Activated CD4-positive, alpha-beta memory T cell treated with anti-CD3 and anti-CD28 coated beads for 36 hours (primary cell): Measurements from ENCODE around the gene SHC3. TPM values are rescaled to one million over a fixed set of nuclear protein-coding genes. Genes with fewer than 3 reads are reported as not detected.

ENCODE experiments used
- CTCF ChIA-PET: fragments of 350-600 bp; sonication (Branson Sonifier 250); formaldehyde crosslinking; loops from one replicate; lab custom pipeline; 2021; ENCODE audit warnings: antibody characterized with exemption, inconsistent platforms; lab: Charles Lee
- POLR2A ChIA-PET: fragments of 350-600 bp; sonication (Branson Sonifier 250); formaldehyde crosslinking; loops from one replicate; lab custom pipeline; 2021; ENCODE audit warnings: antibody characterized with exemption; lab: Charles Lee
- DNase-seq: peaks from one replicate; pipeline ENCODE4 v3.0.0-alpha.2; 2020
- H3K27ac Mint-ChIP-seq: one replicate; pipeline ENCODE4 v1.8.0; 2021; ENCODE audit warnings: mixed read lengths
- H3K27me3 Mint-ChIP-seq: one replicate; pipeline ENCODE4 v1.8.0; 2021; ENCODE audit warnings: mixed read lengths
- H3K36me3 Mint-ChIP-seq: one replicate; pipeline ENCODE4 v1.8.0; 2021; ENCODE audit warnings: mixed read lengths
- H3K4me1 Mint-ChIP-seq: one replicate; pipeline ENCODE4 v1.8.0; 2021; ENCODE audit warnings: low read depth, mixed read lengths
- H3K4me3 Mint-ChIP-seq: one replicate; pipeline ENCODE4 v1.8.0; 2021; ENCODE audit warnings: mild to moderate bottlenecking, mixed read lengths
- H3K9me3 Mint-ChIP-seq: one replicate; pipeline ENCODE4 v1.8.0; 2021; ENCODE audit warnings: mixed read lengths
- intact Hi-C: fragments of 100-400 bp; cut with micrococcal nuclease; formaldehyde crosslinking; loops from one replicate; pipeline ENCODE4 v1.15.1; 2023
- total RNA-seq, 2 experiments: library from RNA; stranded (reverse); gene quantifications; one replicate each; pipeline ENCODE4 v1.2.3, GENCODE V29; 2021

The SHC3 gene
- total RNA-seq, 2 experiments from 2014 or later = not detected

DNA sequence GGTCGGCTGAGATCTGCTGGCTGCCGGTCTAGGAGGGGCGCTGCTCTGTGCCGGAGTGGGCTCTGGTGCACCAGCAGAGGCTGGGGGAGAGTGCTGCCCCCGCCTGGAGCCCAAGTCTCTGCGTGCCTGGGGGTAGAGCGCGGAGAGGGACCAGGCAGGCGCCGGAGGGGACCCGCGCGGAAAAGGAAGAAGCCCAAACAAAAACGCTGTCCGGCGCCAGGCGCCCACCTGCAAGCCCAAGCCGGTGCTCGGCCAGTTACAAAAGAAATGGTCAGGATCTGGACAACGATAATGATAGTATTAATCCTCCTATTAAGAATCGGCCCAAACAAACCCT, 187.9 kb downstream of the SHC3 start:
- intact Hi-C loops = no loop called here
- H3K9me3 Mint-ChIP-seq = no peaks in the 10 kb centered on the region
- no peak overlapping the region for H3K27ac Mint-ChIP-seq
- DNase-seq = no peak
- H3K4me3 Mint-ChIP-seq = peak overlapping the region; percentile 16
- no peaks in the 10 kb centered on the region for H3K36me3 Mint-ChIP-seq
- POLR2A ChIA-PET = no interaction called here
- CTCF ChIA-PET = no interaction called here
- H3K4me1 Mint-ChIP-seq = peaks cover 35% of the 10 kb centered on the region
- H3K27me3 Mint-ChIP-seq = peaks cover 50% of the 10 kb centered on the region

DNA sequence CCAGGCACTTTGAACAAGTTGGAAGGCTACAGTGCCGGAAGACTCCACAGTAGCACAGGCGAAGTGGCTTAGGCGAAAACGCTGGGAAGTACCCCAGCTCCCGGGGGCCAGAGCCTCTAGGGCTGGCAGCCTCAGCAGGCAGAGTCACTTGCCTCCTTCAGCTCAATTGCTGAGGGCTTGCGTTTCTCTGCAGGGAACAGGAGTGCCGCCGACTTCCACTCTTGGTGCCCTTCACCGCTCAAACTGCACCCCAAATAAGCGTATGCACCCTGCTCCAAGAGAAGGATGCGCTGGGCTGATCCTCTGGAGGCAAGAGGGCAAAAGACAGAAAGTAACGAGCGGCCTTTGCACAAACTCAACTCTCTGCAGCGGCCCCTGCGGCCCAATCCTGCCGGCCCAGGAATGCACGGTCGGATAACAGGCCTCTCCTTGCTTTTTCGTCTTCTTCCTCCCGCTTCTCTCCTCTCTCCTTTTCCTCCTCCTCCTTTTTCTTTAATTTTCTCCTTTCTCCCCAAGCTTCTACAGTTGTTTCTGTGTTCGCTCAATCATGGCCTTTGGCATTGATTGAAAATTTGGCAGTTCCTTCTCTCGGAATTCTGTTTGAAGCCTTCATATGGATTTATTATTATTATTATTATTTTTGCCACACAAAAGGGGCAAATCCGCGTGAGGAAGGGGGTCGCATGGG, 188.4 kb downstream of the SHC3 start:
- CTCF ChIA-PET = no interaction called here
- Mint-ChIP-seq H3K4me3 (no peak overlapping the region), H3K27me3 (peaks cover 50% of the 10 kb centered on the region), H3K36me3 (no peaks in the 10 kb centered on the region), H3K4me1 (peaks cover 40% of the 10 kb centered on the region), H3K27ac (no peak overlapping the region), H3K9me3 (no peaks in the 10 kb centered on the region)
- POLR2A ChIA-PET = no interaction called here
- intact Hi-C loops = no loop called here
- peak; percentile 9 for DNase-seq

DNA sequence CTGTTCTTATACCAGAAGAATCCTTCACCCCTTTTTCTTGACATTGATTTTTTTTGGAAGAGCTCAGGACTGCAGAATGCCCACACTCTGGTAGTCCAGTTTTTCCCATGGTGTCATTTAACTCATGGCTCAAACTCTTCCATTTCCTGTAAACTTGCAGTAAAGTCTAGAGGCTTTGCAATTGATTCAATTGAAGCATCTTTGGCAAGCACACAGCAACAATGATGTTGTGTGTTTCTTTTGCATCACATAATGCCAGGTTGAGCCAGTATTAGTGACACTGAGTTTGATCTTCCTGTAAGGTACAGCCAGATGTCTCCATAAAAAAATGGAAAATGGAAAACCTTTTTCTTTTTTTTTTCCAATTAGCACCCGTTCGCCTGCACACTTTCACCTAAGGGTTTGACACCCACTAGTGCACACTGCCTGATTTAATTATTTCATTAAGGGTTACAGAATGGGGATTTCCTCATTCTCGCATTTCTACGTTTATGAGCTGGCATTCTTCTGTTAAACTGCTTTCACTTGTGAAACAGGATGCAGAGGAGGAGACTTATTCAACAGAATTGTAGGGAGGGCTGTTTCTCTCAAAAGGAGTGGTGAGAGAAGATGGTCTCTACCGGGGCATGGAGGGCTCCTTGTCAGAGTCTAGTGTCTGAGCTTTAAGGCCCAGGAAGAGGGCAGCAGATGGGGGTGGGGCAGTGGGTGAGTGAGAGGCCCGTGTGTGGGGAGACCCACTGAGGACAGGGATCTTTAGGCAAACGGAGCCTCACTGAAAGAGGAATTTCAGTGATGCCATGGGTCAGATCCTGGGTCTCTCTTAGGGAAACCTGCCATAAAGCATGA, 189.6 kb downstream of the SHC3 start:
- intact Hi-C loops = loop anchor here (1.0 to 2.0 kb wide), 4 partner anchors 13 to 685 kb away; no protein-coding TSS in a partner anchor
- ChIA-PET POLR2A (no interaction called here), CTCF (no interaction called here)
- H3K4me1 Mint-ChIP-seq = peaks cover 41% of the 10 kb centered on the region
- peak; percentile 22 for DNase-seq
- H3K27me3 Mint-ChIP-seq = peaks cover 48% of the 10 kb centered on the region
- no peaks in the 10 kb centered on the region for H3K9me3 Mint-ChIP-seq
- H3K4me3 Mint-ChIP-seq = peak overlapping the region; percentile 37
- H3K36me3 Mint-ChIP-seq = no peaks in the 10 kb centered on the region
- peak overlapping the region; percentile 80 for H3K27ac Mint-ChIP-seq

DNA sequence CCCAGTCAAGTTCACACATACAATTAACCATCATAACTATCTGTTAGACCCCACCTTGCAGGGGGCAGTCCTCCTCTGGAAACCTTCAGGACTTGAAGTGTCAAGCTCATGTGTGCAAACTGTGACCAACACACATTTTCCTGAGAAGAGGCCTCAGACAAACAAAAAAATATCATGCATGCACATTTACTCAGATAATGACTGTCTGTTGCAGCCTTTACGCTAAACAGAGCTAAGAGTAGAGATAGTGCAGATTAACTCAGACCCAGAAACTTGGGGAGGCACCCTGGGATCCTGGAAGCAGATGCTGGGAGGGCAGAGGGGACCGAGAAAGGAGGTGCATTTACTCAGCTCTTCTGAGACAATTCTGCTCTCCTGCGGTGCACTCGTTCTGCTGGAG, 191.0 kb downstream of the SHC3 start:
- Mint-ChIP-seq H3K4me3 (no peak overlapping the region), H3K9me3 (no peaks in the 10 kb centered on the region), H3K27ac (no peak overlapping the region), H3K4me1 (peaks cover 41% of the 10 kb centered on the region), H3K36me3 (no peaks in the 10 kb centered on the region), H3K27me3 (peaks cover 39% of the 10 kb centered on the region)
- ChIA-PET POLR2A (no interaction called here), CTCF (no interaction called here)
- DNase-seq = no peak
- intact Hi-C loops = loop anchor here (2.0 kb wide), 1 partner anchor 159 kb away; no protein-coding TSS in a partner anchor

DNA sequence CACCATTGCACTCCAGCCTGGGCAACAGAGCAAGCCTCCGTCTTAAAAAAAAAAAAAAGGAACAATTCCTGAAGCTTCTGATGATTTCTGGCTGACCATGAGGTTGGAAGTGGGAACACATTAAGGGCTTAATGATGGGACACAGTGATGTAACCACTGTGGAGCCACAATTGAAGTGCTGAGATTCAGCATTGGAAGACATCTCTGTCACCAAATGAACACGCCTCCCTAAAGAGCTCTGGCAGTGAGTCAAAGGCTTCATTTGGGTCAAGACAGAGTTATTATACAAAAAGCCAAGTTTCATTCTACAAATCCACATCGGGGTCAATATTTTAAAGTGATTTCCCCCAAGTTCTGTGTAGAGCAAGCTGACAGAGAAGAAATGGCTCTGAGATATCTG, 191.8 kb downstream of the SHC3 start:
- Mint-ChIP-seq H3K4me1 (peaks cover 39% of the 10 kb centered on the region), H3K27me3 (peaks cover 34% of the 10 kb centered on the region), H3K36me3 (no peaks in the 10 kb centered on the region), H3K4me3 (no peak overlapping the region), H3K9me3 (no peaks in the 10 kb centered on the region), H3K27ac (no peak overlapping the region)
- no peak for DNase-seq
- intact Hi-C loops = no loop called here
- POLR2A ChIA-PET = no interaction called here
- CTCF ChIA-PET = no interaction called here

DNA sequence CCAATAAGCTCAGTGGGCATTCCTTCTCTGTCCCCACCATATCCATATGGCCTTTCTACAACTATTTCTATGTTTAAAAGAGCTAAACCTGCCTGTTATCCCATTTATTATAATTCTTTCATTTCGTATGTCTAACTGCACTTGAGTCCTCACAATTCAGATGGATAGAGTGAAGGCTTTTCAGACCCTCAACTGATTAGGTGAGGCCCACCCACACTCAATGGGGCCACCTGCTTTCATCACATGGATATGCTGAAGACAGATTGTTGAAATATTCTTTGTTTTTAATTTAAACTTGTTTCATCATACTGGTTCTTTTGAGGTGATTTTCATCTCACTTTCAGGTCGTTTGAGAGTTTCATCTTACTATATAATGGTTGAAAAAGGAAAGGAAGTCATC, 193.0 kb downstream of the SHC3 start:
- no peaks in the 10 kb centered on the region for H3K36me3 Mint-ChIP-seq
- POLR2A ChIA-PET = no interaction called here
- CTCF ChIA-PET = no interaction called here
- no peaks in the 10 kb centered on the region for H3K9me3 Mint-ChIP-seq
- H3K27ac Mint-ChIP-seq = no peak overlapping the region
- no peak overlapping the region for H3K4me3 Mint-ChIP-seq
- no peak for DNase-seq
- intact Hi-C loops = no loop called here
- H3K27me3 Mint-ChIP-seq = peaks cover 31% of the 10 kb centered on the region
- H3K4me1 Mint-ChIP-seq = peaks cover 36% of the 10 kb centered on the region

DNA sequence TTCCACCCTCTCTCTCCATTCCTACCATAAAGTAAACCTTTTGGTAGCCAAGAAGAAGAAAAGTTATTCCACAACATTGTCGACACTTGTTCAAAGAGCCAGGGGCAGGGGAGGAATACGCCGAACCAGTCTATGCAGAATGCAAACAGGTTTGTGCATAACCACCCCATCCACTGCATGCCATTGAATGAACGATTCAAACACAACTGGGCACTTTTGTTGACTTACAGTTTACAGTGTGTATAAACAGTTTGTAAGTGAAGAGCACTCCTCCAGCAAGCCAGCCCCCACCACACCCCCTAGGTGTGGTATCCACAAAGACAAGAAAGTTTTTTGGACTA, 194.1 kb downstream of the SHC3 start:
- DNase-seq = no peak
- Mint-ChIP-seq H3K36me3 (no peaks in the 10 kb centered on the region), H3K9me3 (no peaks in the 10 kb centered on the region), H3K4me1 (peaks cover 30% of the 10 kb centered on the region), H3K27ac (no peak overlapping the region), H3K4me3 (no peak overlapping the region), H3K27me3 (peaks cover 26% of the 10 kb centered on the region)
- intact Hi-C loops = no loop called here
- ChIA-PET POLR2A (no interaction called here), CTCF (no interaction called here)

DNA sequence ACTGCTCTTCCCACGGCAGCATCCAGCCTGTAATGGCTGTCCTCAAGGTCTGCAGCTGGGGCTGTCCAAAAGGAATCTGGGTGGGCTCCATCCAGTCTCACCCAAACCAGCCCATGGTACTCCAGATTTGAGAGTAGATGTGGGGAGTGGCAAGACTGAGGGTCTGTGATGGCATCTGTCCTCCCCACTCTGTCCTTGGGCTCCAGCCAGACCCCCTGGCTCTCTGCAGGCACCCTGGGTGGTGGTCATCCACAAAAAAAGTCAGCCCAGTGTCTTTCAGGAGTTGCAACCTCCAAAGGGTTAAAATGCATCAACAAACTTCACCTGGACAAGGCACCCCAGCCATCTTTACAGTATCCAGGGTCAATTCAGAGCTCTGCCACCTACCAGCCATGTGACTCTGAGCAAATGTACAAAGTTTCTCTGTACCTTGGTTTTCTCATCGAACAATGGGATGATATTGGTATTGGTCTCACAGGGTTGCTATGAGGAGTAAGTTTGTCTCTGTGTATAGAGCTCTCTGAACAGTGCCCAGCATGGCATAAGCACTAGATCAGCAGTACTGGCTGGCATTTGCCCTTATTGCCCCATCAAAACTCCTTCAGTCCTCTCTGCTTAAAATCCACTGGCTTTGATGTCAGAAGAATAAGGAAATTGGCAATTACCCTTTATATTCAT, 194.6 kb downstream of the SHC3 start:
- intact Hi-C loops = no loop called here
- H3K9me3 Mint-ChIP-seq = no peaks in the 10 kb centered on the region
- no peak overlapping the region for H3K27ac Mint-ChIP-seq
- ChIA-PET CTCF (interaction anchor here (0.6 kb wide), 1 partner anchor 324 kb away, joined by 3 read pairs; no protein-coding TSS in a partner anchor), POLR2A (no interaction called here)
- no peak overlapping the region for H3K4me3 Mint-ChIP-seq
- peaks cover 25% of the 10 kb centered on the region for H3K4me1 Mint-ChIP-seq
- no peaks in the 10 kb centered on the region for H3K36me3 Mint-ChIP-seq
- no peak for DNase-seq
- peaks cover 23% of the 10 kb centered on the region for H3K27me3 Mint-ChIP-seq

DNA sequence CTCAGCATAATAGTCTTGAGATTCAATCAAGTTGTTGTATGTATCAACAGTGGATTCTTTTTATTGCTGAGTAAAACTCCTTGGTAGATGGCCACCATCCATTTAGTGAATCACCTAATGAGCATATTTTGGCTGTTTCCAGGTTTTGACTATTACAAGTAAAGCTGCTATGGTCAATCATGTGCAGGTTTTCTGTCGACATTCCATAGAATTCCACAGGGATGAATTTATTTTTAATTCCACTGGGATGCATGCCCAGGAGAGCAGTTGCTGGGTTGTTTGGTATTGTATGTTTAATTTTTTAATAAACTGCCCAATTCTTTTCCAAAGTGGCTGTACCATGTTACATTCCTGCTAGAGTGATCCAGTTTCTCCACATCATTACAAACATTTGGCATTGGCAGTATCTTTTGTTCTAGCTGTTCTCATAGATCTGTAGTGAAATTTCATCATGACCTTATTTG, 197.8 kb downstream of the SHC3 start:
- ChIA-PET CTCF (no interaction called here), POLR2A (no interaction called here)
- H3K27ac Mint-ChIP-seq = no peak overlapping the region
- DNase-seq = no peak
- H3K27me3 Mint-ChIP-seq = peaks cover 19% of the 10 kb centered on the region
- no peak overlapping the region for H3K4me3 Mint-ChIP-seq
- peaks cover 22% of the 10 kb centered on the region for H3K4me1 Mint-ChIP-seq
- no peaks in the 10 kb centered on the region for H3K9me3 Mint-ChIP-seq
- intact Hi-C loops = no loop called here
- H3K36me3 Mint-ChIP-seq = no peaks in the 10 kb centered on the region

DNA sequence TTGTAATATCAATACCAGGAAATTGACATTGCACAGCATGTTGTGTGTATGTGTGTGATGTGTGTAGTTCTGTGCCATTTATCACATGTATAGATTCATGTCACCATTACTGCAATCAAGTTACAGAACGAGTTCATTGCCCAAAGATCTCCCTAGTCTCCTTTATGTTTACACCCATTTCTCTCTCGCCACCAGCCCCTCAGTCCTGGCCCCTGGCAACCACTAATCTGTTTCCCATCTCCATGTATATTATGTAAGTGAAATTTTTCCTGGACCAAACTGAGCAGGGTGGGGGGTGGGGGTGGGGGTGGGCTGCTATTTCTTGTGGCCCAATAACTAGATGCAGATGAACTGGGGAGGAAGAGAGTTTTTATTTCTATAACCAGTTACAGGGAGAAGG, 198.8 kb downstream of the SHC3 start:
- Mint-ChIP-seq H3K27me3 (peaks cover 16% of the 10 kb centered on the region), H3K4me1 (peaks cover 15% of the 10 kb centered on the region), H3K27ac (no peak overlapping the region), H3K36me3 (no peaks in the 10 kb centered on the region), H3K4me3 (no peak overlapping the region), H3K9me3 (no peaks in the 10 kb centered on the region)
- CTCF ChIA-PET = no interaction called here
- no peak for DNase-seq
- POLR2A ChIA-PET = no interaction called here
- intact Hi-C loops = no loop called here

DNA sequence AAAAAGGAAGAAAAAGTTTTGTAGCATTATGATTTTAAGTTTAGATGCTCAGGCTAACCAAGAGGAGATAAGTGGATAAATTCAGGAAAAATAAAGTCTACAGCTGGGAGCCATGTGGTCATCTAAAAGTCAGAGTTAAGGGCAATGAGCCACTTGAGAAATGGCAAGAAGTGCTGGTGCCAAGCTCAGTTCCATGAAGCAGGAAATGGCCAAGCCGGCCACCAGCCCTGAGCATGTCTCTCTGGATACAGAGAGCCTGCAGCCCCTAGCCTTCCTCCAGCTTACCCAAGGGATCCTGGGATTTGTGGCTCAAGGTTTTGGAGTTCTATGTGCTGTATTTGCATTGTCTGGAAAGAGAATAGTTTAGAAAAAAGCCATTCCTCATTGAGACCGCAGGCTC, 199.6 kb downstream of the SHC3 start:
- Mint-ChIP-seq H3K27me3 (peaks cover 14% of the 10 kb centered on the region), H3K27ac (no peak overlapping the region), H3K36me3 (no peaks in the 10 kb centered on the region), H3K4me1 (peaks cover 15% of the 10 kb centered on the region), H3K9me3 (no peaks in the 10 kb centered on the region), H3K4me3 (no peak overlapping the region)
- CTCF ChIA-PET = no interaction called here
- POLR2A ChIA-PET = no interaction called here
- intact Hi-C loops = no loop called here
- no peak for DNase-seq

DNA sequence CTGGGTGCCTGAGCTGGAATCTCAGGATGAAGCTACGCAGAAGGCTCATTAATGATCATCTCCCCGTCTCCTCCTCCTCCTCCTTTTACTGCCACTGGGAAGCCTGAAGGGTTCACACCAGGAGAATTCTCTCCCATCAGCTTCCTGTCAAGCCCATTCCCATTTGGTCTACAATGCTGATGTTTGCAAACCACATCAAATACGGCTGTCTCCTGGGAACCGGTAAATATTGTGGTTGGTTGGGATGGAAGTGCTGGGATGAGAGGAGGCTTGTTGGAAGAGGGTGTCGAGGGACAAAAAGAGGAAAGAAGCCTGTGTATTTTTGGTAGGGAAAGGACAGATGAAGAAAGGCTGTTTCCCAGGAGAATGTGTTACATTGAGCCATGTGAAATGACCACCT, 200.6 kb downstream of the SHC3 start:
- H3K27me3 Mint-ChIP-seq = peaks cover 14% of the 10 kb centered on the region
- no peak overlapping the region for H3K27ac Mint-ChIP-seq
- no peaks in the 10 kb centered on the region for H3K9me3 Mint-ChIP-seq
- DNase-seq = no peak
- intact Hi-C loops = no loop called here
- peaks cover 15% of the 10 kb centered on the region for H3K4me1 Mint-ChIP-seq
- POLR2A ChIA-PET = no interaction called here
- CTCF ChIA-PET = interaction anchor here (1.3 kb wide), 1 partner anchor 23 kb away, joined by 3 read pairs; no protein-coding TSS in a partner anchor
- H3K4me3 Mint-ChIP-seq = no peak overlapping the region
- no peaks in the 10 kb centered on the region for H3K36me3 Mint-ChIP-seq
